NCI-H187 treated with DMSO at 0.1 percent for 48 hours (cell line): Measurements from ENCODE around the gene RFPL3.
"Not testable (repeated sequence)": the region's sequence is repeated elsewhere in the genome, so short reads cannot be mapped to it uniquely, and the experiment has no call there.

Source experiments
- DNase-seq: peaks from one replicate; lab custom pipeline; 2025; lab: John Stamatoyannopoulos, UW

Gene RFPL3

DNA sequence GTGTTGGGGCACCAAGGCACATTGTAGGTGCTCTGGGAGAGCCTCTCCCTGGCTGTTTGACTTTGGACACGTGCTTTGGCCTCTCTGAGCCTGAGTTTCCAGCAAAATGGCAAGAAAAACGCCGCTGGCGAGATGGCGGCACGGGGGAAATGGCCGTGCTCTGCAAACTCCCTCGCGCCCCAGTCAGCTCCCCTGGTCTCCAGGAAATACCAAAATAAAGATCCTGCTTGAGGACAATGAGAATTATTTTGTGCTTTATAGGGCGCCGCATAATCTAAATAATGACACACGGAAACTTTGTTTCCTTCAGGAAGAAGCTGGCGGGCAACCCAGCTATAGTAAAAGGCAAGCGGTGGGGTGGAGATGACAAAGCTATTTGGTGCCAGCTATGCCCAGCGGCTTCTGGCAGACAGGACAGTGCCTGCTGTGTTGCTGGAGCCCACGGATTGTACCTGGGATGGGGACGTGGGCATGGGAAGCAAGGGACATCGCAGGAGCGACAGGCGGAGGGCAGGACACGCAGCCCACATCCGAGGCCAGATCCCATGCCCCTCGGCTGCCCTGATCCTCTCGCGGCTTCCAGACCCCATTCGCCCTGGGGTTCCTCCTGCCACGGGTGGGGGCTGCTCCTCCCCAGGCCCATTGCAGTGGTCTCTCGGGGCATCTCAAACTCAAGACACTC, 26.3 kb upstream of the RFPL3 start:
- no peak for DNase-seq

DNA sequence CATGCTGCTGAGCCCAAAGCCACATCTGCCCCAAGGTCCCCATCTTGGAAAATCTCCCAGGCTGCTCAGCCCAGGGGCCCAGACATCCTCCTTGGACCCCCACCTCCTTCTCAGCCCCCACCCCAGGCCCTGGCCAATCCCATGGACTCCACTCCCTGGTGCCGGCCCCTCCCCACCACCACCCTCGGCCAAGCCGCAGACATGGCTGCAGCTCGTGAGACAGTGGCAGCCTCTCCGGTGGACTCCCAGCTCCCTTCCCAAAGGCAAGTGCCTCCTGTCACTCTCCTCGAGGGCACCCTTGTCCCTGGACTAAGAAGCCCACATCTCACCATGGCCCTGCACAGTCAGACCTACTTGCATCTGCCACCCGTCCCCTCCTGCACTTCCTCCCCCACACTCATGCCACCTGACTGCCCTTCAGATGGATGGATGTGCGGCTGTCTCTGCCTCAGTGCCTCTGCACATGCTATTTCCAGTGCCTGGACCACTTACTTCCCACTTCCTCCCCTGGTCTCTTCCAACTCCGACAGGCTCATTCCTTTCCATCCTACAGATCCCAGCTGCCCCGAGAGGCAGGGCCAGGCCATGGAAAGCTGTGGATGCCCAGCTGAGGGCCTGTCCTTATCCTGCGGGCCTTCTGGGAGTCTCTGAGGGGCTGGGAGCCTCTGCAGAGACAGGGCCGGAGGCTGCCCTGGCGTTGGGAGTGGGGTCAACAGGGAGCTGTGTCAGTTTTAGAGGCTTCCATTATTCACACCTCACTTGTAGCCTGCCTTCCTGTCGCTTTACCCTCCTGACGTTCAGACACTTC, 25.5 kb upstream of the RFPL3 start:
- no peak for DNase-seq

DNA sequence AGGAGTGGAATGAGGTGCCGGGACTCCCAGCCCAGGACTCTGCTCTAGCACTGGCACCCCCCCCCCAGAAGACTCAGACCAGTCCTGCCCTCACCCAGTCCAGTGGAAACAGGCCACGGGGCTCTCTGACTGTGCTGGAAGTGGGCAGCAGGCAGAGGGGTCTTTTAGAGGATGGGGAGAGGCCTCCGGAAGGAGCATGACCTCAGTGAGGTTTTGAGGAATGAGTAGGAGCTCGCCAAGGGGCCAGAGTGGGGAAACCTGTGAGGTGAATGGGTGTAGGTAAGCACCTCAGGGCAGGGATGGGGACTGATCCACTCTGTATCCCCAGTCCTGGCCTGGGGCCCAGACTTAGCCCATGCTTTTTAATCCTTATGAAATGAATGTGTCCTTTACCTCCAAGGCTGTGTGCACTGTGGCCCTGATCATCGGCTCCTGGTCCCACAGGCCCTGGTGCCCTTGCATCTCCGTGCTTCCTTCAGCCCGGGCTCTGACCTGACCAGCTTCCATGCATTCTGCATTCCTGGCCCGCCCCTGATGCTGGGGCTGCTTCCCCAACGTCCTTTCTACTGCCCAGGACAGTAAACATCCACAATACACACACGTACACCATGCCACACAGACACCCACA, 24.4 kb upstream of the RFPL3 start:
- no peak for DNase-seq

DNA sequence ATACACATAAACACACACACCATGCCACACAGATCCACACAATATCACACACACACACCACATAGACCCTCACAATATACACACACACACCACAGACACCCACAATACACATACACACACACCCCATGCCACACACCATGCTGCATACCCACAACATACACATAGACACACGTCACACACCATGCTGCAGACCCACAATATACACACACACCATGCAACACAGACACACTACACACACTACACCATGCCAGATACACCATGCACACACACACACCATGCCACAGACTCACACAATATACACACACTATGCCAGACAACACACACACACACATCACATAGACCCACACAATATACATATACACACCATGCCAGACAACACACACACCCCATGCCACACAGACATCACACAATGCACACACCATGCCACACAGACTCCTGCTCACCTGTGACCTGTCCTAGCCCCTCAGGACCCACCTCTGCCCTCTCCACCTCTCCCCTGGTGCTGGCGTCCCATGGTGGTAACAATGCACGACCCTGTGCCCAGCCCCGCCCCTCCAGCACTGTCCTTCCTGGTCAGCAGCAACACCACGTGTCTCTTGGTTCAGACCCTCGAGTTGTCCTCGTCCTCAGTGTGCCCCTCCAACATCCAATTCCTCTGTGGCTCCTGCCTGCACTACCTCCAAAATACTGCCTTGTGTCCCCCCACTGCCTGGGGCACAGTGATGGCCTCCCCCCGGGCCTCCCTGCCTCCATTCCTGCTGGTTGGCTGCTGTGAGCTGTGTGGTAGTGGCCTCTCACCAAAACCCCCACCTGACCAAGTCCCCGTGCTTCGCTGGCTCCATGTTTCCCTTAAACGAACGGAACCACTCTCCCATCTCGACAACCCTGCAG, 23.7 kb upstream of the RFPL3 start:
- no peak for DNase-seq

DNA sequence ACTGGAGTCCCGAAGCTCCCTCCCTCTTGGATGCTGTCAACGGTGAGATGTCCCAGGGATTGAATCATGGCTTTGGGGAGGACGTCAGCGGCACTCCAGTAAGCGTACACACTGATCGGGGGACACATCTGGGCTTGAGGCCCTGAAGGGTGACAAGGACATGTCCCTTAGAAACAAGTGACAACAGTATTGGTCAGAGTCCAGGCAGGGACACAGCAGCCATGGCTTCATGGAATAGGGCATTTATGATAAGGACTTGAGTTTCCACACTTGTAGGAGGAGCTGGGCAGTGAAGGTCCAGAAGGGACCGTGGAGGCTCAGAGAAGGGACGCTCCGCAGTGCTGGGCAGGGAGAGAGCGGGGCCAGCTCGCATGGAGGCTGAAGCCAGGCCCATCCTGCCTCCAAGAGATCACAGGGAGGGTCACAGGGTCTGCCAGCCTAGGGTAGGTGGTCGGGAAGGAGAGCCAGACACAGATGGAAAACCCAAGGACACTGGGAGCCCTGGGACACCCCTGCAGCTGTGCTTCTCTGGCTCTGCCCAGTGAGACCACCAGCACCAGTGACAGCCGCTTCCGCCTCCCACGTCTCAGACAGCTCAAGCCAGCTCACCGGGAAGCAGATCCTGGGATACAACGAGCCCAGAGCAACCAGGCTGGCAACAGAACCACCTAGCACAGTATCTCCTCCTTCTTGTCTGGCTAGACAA, 22.9 kb upstream of the RFPL3 start:
- no peak for DNase-seq

DNA sequence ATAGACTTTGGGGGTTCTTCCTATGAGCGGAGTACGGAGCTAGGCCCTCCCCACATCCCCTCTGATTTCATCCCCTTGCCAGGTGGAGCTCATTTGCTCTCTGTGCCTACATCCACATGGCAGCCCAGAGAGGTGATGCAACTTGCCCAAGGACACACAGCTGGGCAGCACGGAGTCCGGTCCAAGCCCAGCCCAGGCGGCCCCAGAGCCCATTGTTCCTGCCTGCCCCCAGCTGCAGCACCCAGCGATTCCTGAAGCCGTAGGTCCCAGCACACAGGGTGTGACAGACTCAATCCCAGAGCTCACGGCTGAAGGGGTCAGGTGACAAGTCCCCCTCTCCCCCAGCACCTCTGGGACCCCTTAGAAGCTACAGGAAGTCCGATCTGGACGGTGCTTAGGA, 22.2 kb upstream of the RFPL3 start:
- no peak for DNase-seq

DNA sequence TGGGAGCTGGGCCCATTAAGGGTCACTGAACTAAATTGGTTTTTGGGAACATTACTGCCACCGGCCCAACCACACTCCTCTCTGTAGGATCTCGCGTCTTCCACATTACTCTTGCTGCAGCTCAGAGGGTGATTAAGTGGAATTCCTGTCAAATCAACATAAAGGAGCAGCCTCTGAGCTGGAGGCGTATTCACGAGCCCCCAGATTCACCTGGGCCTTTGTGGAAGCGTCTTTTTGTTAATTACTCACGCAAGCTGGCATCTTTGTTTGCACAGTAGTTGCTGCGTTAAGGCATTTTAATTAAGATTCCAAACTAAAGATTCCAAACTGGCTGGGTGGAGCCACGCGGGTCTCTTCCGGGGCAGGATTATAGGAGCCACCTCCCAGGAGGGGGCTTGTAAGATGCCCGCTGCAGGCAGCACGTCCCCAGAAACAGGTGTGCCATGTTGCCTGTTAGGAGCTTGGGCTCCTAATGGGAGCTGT, 21.5 kb upstream of the RFPL3 start:
- DNase-seq: no peak

DNA sequence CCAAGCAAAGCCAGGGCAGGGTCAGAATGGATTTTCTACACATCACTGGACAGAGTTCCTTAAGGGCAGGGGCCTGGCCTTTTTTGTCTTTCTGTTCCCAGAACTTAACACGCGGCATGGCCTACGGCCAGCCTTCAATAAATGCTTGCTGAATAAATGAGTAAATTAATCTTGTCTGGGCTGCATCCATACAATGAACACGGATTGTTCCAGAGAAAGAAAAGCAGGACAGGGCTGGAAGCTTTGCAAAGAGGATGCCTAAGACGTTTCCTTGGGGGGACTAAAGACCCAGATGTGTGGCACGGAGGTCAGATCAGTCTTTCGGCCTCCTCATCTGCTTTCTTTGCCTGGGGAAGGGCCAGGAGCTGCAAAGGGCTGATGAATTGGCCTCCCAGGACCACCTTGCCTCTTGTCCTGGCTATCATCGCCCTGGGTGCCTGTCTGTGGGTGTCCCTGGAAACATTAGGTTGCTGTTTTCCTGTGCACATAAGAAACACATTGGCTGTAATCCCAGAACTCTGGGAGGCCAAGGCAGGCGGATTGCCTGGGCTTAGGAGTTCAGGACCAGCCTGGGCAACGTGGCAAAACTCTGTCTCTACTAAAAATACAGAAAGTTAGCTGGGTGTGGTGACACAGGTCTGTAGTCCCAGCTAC, 20.8 kb upstream of the RFPL3 start:
- no peak for DNase-seq

DNA sequence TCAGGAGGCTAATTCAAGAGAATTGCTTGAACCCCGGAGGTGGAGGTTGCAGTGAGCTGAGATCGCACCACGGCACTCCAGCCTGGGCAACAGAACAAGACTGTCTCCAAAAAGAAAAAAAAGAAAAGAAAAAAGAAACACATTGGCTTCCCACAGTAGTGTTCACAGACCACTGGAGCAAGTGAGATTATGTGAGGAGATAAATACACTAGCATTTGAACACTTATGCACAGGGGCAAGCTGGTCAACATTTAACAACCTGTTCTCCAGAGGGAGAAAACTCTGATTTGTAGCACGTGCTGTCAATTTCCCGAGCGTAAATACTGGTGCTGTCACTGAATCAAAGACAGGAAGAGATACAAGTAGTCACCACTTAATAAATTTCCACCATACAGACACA, 20.2 kb upstream of the RFPL3 start:
- DNase-seq: not testable (repeated sequence)

DNA sequence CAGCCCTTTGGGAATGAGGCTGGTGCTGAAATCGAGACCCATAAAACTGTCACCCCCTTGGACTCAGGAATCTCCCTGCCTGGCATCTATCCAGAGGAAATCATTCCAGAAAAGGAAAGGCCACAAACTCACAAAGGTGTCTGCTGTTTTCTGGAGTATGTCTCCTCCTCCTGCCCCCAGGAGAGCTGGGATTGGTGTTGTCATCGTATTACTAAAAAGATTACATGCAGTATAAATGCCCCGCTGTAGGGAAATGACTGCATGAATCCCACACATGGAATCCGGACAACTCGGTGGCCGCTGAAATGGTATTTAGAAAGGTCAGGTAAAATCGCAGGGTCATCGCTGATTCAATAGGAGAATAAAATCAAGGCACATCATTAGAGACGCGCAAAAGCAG, 18.9 kb upstream of the RFPL3 start:
- no peak for DNase-seq

DNA sequence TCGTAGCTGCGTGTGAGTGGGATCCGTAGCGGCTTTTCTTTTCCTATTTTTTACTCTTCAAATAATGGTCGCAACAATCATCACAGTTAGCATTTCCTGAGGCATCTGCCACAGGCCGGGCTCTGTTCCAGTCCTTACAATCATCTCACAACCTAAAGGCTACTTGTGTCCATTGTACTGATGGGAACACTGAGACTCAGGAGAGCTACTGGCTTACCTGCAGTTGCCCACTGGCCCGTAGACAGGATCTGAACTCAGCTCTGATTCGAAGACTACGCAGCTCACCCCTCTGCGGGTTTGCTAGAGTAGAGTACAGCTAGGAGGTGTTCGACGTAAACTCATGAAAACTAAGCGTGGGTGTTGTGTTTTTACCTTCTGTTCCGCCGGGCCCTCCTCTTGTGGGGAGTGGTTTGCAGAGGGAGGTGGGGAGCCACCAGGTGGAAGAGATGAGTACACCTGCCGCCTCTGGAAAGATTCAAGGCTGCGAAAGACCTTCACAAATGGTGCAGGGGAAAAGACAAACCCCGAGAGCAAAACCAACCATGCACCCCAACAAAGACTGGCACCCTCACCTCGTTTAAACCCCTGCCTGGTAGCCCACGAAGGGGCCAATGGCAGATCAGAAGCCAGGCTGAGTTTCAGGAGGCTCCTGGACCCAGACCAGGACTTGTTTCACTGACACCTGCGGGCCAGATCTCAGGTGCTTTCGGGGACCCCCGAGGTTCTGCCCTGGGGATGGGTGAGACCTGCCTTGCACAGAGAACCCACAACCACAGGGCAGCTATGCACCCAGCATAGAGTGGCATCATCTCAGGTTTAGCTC, 18.3 kb upstream of the RFPL3 start:
- DNase-seq: no peak

DNA sequence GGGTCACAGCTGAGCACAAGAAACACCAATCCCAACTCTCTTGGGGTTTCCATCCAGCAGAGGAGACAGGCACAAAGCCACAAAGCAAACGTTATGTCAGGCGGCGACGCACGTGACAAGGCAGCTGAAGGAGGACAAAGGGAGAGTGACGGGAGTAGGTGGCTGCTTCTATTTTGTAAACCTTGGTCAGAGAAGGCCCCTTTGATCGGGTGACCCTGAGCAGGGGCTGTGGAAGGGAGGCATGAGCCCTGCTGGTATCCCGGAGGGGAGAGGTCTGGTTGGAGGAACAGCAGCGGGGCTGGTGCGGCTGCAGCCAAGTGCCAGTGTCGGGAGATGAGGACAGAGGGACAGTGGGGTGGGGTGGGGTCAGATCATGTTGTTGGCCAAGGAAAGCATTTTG, 17.3 kb upstream of the RFPL3 start:
- no peak for DNase-seq

DNA sequence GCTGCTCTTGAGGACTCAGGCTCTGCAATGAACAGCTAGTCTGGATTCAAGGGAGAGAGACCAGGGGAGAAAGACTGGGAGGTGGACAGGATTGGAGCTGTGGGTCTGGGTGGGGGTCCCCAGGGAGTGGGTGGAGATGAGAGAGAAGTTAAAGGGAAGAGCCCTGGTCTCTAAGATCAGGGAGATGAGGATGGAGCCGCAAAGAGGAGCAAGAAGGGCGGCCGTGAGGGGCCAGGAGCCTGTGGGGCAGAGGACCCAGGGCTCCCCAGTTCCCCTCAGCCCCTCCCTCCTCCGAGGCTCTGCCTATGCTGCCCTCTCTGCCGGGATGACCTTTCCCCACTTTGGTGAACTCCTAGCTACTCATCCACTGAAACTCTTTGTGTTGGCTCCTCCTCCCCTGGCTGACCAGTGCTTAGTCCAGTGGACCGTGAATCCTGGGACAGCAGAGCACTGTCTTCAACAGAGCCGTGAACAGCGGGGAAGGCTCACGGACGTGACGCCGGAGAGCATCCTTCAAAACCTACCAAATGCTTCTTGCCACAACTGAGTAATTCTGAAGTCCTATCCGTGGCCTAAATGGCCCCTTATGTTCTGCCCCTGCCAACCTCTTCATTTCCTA, 16.4 kb upstream of the RFPL3 start:
- no peak for DNase-seq

DNA sequence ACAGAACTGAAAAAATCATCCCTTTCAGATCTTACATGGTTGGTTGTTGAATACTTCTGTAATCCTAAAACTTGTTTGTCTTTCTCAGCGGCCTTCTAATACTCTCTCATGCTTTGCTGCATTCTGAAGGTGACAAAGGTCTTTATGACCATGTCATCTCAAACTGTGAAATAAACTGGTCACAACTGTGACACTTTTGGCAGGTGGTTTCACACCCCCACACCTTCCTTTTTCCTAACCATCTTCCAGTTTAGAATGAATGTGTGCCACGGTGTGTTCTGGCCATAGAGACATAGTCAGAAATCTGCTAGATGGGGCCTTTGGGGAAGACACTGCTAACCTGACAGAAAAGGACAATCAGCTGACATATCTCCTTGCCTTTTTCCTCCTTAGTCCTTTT, 14.7 kb upstream of the RFPL3 start:
- no peak for DNase-seq

DNA sequence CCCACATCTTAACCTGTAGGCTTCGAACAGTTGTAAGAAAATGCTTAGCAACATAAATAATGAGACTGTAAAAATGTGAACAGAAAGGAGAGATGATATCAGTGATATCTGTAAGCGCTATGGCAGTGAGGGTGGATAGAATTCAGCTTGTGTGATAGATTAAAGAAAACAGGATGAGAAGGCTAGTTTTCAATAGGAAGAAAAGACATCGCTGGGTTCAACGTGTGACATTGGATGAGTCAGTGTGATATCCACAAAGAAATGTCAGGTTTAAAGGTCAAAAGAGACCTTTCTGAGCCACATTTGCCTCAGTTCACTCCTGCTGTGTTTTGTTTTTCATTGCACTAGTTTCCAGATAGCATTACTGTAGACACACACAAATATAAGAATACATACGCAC, 13.7 kb upstream of the RFPL3 start:
- no peak for DNase-seq

DNA sequence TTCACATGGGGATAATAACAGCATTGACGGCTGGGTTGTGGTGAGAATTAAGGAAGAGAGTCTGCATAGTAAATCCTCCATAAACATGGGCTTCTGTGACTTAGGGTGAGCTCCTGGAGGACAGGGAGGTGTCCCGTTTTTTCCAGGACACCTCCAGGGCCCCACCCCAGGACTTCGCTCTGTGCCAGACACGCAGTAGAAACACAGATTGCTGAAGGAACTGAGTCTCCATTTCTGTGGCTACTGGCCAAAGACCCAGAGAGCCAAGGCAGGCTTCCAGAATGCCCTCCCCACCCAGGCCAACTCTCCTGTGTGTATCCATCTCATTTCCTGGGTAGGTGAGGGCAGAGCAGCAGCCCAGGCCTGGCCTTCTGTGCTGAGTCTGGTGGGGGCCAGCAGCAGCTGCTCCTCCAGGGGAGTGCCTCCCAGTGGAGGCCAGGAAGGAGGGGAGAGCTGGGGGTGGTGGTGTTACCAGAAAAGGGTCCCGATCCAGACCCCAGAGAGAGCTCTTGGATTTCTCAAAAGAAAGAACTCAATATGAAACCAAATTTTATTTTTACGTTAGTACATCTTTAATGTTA, 9.5 kb upstream of the RFPL3 start:
- no peak for DNase-seq

DNA sequence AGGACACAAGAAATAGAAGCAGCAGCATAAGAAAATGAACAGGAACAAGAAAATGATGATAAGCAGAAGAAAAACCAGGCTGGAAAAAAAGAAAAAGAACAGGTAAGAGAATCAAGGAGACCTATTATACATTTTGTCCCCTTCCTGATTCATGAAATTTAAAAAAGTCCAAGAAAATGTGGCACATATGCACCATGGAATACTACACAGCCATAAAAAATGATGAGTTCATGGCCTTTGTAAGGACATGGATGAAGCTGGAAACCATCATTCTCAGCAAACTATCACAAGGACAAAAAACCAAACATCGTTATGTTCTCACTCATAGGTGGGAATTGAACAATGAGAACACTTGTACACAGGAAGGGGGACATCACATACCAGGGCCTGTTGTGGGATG, 5.8 kb upstream of the RFPL3 start:
- DNase-seq: not testable (repeated sequence)

DNA sequence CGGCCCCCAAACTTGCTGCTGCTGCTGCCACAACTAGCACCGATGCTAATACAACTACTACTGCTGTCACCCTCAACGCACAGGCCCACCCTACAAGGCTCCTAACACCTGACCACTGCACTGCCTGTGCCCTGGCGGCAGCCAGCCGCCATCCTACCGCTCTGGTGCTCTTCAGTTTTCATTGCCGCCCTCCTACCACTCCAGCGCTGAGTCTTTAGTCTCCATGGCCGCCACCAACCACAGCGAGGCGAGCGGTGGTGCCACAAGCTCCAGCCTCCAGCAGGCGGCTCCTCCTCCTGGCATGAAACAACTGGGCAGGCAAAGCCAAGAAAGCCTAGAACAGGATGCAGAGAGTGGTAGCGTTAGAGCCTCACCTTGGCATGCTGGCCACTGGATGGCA, 5.0 kb upstream of the RFPL3 start:
- no peak for DNase-seq

DNA sequence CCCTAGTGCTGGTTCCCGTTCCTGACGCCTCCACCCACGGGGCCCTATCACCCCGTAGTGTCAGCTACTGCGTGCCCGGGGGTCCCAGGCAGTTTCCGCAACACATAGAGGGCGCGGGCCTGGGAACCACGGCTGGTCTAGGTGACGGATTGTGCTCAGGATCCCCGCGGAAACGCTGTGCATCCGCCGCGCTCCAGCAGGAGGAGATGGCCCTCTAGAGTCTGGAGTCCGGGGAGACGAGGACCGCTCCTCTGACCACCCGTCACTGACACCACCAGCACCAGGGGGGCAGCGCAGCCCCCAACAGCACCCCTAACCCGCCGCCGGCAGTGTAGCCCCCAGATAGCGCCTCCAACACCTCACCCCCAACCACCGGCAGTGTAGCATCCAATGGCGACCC, 4.4 kb upstream of the RFPL3 start:
- DNase-seq: no peak
